Adrenal gland (tissue), 12 donors: ENCODE measurements around the gene SLC13A4. TPM values are rescaled to one million over a fixed set of nuclear protein-coding genes. Genes with fewer than 3 reads are reported as not detected.

Experiments used
- DNase-seq, 7 donors: peaks; one replicate each; pipeline ENCODE4 v3.0.0-alpha.2; 2019 to 2020
- H3K27ac ChIP-seq, 5 donors: fragments of 200-600 bp; sonication (generic) in 4 of 5; 1 replicate in 3 of 5; 2 replicates in 2 of 5; pipeline versions ENCODE4 v1.5.1 to v1.8.0; 2016 to 2020; ENCODE audit warnings: mild to moderate bottlenecking in 1 of 5
- H3K27me3 ChIP-seq: fragments of 200-600 bp; 2 replicates; pipeline ENCODE4 v1.8.0; 2021
- H3K36me3 ChIP-seq, 2 donors: fragments of 200-600 bp; replicated peaks in 1 of 2; 1 replicate in 1 of 2; 2 replicates in 1 of 2; pipeline versions ENCODE4 v1.5.1 to v1.8.0; 2018 to 2022
- H3K4me1 ChIP-seq, 2 donors: fragments of 200-600 bp; replicated peaks in 1 of 2; 1 replicate in 1 of 2; 2 replicates in 1 of 2; pipeline versions ENCODE4 v1.5.1 to v1.8.0; 2018 to 2021
- H3K4me3 ChIP-seq, 4 donors: fragments of 200-600 bp; sonication (generic) in 3 of 4; one replicate each; pipeline ENCODE4 v1.5.1; 2016 to 2018
- H3K9me3 ChIP-seq, 3 donors: fragments of 200-600 bp; sonication (generic) in 1 of 3; replicated peaks in 1 of 3; 1 replicate in 2 of 3; 2 replicates in 1 of 3; pipeline versions ENCODE4 v1.5.1 to v1.8.0; 2016 to 2021
- POLR2A ChIP-seq, 2 donors: fragments of 450-650 bp; IDR thresholded peaks; one replicate each; pipeline ENCODE4 v1.6.1; 2017; ENCODE audit warnings: antibody characterized with exemption in 2 of 2, mild to moderate bottlenecking in 2 of 2, moderate library complexity in 1 of 2
- WGBS, 4 donors: extraction: QIAGEN DNeasy Blood & Tissue Kit in 2 of 4; methylation state at CpG; one replicate each; pipeline versions ENCODE4 v1.1.5 to v1.1.7; 2013 to 2017; 5-methylcytosine and 5-hydroxymethylcytosine counted together
- intact Hi-C, 2 donors: fragments of 100-400 bp; cut with DNase I; formaldehyde crosslinking; loops; one replicate each; pipeline versions ENCODE4 v1.14.1 to v1.15.0; 2022 to 2023
- polyA plus RNA-seq, 3 donors: library from polyadenylated mRNA; stranded (reverse); fragments of 200-250 nt in 2 of 3; fragments of 350-450 nt in 1 of 3; fragmentation: Illumina TruSeq in 1 of 3; extraction: RNeasy Lipid Tissue Mini Kit (QIAGEN cat#74804) in 1 of 3; gene quantifications; one replicate each; pipeline ENCODE4 v1.2.3, GENCODE V29; 2013 to 2014
- total RNA-seq, 9 donors: library from RNA; depleted of rRNA in 4 of 9; stranded (reverse); fragments of >200 nt in 4 of 9; fragments of 120-200 nt in 1 of 9; fragmentation: NEBNext Ultra II Directional in 1 of 9; extraction: Animal tissue kit (Norgen Biotek cat#: 25700) in 1 of 9; gene quantifications; one replicate each; pipeline versions ENCODE4 v1.1.0 to v1.2.4, GENCODE V29; 2013 to 2023
- TF ChIP-seq, protein P1 (sequence below), 6 experiments: fragments of 450-650 bp in 4 of 6; fragments of 200-600 bp in 2 of 6; sonication (generic) in 1 of 6; IDR thresholded peaks; 1 replicate in 5 of 6; 2 replicates in 1 of 6; pipeline versions ENCODE4 v1.5.1 to v1.8.0; 2016 to 2021; ENCODE audit warnings: antibody characterized with exemption in 6 of 6, mild to moderate bottlenecking in 2 of 6, moderate library complexity in 1 of 6
- donor health status: healthy with polysubstance abuse.
- donor health status: Bipolar disorder and iron deficiency.
- donor health status: DM: yes; HTN: yes; CAD: no.
- donor health status: DM: no; HTN: no; CAD: no.
- donor health status: DM: no; HTN: no; CAD: no.
- donor health status: DM: yes; HTN: yes; CAD: no.

The SLC13A4 gene
- total and polyA plus RNA-seq, 12 donors: 0.14 to 0.97 (median 0.24) TPM; not detected in 6

DNA sequence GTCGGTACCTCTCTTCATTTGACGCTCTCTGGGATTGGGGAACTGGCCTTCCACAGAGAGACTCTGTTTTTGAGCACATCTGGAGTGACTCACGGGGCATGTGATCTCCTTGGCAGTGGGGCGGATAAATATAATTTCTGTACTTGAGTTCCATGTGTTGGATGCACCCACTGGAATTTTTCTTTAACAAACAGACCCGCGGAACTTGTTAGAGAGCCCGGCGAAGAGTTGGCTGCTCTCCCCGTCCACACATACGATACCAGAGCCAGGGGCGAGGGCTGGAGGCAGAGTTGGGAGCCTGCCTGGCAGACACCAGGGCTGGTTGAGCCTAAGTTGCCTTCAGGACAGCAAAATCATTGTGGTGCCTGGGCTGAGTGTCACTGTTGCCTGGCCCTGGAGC, 20.8 kb upstream of the SLC13A4 start, which contains the start of gene FAM180A:
FAM180A (minus strand) TSS at position 44 of the 400 bp plus-strand sequence. CDS start 233 bp downstream, outside the sequence.
- TF ChIP-seq POLR2A (IDR thresholded peaks at IDR 0.05): no peak
- TF ChIP-seq, protein P1, sequence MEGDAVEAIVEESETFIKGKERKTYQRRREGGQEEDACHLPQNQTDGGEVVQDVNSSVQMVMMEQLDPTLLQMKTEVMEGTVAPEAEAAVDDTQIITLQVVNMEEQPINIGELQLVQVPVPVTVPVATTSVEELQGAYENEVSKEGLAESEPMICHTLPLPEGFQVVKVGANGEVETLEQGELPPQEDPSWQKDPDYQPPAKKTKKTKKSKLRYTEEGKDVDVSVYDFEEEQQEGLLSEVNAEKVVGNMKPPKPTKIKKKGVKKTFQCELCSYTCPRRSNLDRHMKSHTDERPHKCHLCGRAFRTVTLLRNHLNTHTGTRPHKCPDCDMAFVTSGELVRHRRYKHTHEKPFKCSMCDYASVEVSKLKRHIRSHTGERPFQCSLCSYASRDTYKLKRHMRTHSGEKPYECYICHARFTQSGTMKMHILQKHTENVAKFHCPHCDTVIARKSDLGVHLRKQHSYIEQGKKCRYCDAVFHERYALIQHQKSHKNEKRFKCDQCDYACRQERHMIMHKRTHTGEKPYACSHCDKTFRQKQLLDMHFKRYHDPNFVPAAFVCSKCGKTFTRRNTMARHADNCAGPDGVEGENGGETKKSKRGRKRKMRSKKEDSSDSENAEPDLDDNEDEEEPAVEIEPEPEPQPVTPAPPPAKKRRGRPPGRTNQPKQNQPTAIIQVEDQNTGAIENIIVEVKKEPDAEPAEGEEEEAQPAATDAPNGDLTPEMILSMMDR (IDR thresholded peaks at IDR 0.05): no peak
- peak in 3 of 7 donors; percentile 11 to 27 (median 23) for DNase-seq

DNA sequence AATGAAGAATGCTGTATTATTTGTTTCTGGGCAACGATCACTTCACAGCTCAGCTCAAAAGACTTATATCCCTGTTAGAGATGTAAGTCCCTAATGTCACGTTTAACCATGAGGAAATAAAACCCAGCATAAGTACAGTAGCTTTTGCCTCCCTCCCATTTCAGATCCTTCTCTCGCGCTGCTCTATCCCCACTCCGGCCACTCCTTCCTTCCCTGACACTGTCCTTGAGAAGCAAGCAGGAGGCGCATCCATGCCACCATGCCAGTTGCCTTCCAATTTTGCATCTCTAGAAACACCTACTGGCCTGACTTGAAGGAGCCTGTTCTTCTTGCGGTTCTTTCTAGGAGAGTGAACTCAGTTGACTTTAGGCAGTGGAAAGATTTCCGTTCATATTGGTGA, 19.4 kb upstream of the SLC13A4 start:
- TF ChIP-seq POLR2A (IDR thresholded peaks at IDR 0.05): no peak
- TF ChIP-seq, protein P1 (IDR thresholded peaks at IDR 0.05): no peak
- intact Hi-C loops: no loop called here
- no peaks in the 10 kb centered on the region for H3K9me3 ChIP-seq
- WGBS, 4 donors: 86 to 91% (median 91%) methylated on average over 8 of the region's 8 CpGs
- no peaks in the 10 kb centered on the region for H3K27me3 ChIP-seq
- no peaks in the 10 kb centered on the region for H3K36me3 ChIP-seq
- no peak overlapping the region for H3K4me3 ChIP-seq
- peak overlapping the region in 1 of 5 donors; percentile 10 for H3K27ac ChIP-seq
- DNase-seq: no peak
- peaks cover 0 to 4% of the 10 kb centered on the region in 2 donors for H3K4me1 ChIP-seq

More for the DNA sequence above, 20.8 kb upstream of the SLC13A4 start, which contains the start of gene FAM180A:
- intact Hi-C loops: no loop called here
- WGBS, 4 donors: 64 to 81% (median 71%) methylated on average over 5 to 11 of the region's 11 CpGs
- peak within 1 kb of the TSS in 2 of 5 donors; percentile 55 to 57 for H3K27ac ChIP-seq
- H3K27me3 ChIP-seq: no peaks in the 10 kb centered on the region
- H3K9me3 ChIP-seq: no peaks in the 10 kb centered on the region
- no peak within 1 kb of the TSS for H3K4me3 ChIP-seq
- H3K36me3 ChIP-seq: no peaks in the 10 kb centered on the region
- peaks cover 0 to 4% of the 10 kb centered on the region in 2 donors for H3K4me1 ChIP-seq

DNA sequence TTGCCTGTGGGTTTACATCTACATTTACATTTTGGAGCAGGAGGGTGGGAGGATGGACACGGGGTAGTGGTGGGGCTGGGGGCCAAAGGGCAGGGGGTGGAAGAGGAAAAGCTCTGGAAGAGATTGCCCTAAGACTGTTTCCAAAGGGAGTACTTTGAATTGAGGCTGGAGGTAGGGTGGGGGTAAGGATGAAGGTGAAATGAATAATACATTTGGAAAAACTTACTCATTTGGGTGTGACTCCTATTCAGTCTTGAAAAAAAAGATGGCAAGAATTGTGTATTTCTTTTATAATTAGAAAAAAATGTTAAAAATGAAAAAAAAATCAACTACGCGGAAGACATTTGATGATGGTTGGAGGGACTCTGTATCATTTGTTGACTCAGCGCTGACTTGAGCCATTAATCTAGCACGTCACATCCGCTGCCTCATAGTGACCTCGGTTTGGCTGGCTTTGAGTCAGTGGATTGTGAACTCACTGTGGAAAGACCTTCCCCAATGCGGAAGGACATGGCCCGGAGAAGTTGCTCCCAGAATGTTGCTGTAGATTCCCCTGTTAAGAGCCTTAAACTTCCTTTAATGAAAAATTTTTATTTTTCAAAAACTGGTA, 17.8 kb upstream of the SLC13A4 start:
- H3K36me3 ChIP-seq: no peaks in the 10 kb centered on the region
- peak overlapping the region in 1 of 4 donors; percentile 11 for H3K4me3 ChIP-seq
- no peaks in the 10 kb centered on the region for H3K27me3 ChIP-seq
- H3K4me1 ChIP-seq: peaks cover 0 to 4% of the 10 kb centered on the region in 2 donors
- peak; percentile 83 to 95 (median 90) for DNase-seq
- H3K27ac ChIP-seq: peak overlapping the region in 3 of 5 donors; percentile 58 to 86 (median 62)
- no peaks in the 10 kb centered on the region for H3K9me3 ChIP-seq
- TF ChIP-seq POLR2A (IDR thresholded peaks at IDR 0.05): peak in 1 of 2 donors; percentile 39
- TF ChIP-seq, protein P1 (IDR thresholded peaks at IDR 0.05): no peak
- WGBS, 4 donors: 34 to 43% (median 37%) methylated on average over 9 of the region's 9 CpGs
- intact Hi-C loops: no loop called here

DNA sequence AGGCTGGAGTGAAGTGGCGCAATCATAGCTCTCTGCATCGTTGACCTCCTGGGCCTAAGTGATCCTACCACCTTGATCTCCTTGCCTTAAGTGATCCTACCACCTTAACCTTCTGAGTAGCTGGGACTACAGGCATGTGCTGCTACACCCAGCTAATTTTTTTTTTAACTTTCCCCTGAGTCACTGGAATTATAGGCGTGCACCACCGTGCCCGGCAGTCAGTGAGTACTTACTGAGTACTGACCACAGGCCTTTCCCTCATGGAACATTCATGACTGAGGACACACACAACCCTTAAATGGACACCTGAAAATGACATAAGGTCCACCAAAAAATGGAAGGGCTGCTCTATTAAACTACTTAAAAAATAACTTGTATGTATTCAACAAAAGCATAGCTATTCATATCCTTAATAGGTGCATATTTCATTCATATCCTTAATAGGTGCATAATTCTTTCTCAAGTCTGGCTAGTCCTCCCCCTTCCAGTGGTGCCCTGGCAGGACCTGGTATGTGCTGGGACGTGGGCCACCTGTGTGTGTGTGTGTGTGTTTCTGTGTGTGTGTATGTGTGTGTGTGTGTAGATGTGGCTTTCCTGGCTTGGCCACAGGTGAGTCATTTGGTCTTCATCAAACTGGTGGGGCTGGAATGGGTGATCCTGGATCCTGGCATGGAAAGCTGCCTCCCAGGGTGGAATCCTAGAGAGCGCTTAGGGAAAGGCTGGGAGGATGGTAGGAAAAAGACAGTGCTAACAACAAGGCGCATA, 17.1 kb upstream of the SLC13A4 start:
- H3K9me3 ChIP-seq: no peaks in the 10 kb centered on the region
- peaks cover 0 to 4% of the 10 kb centered on the region in 2 donors for H3K4me1 ChIP-seq
- no peaks in the 10 kb centered on the region for H3K36me3 ChIP-seq
- intact Hi-C loops: no loop called here
- TF ChIP-seq, protein P1 (IDR thresholded peaks at IDR 0.05): no peak
- no peak for TF ChIP-seq POLR2A (IDR thresholded peaks at IDR 0.05)
- WGBS, 4 donors: 91 to 94% (median 92%) methylated on average over 8 of the region's 8 CpGs
- H3K27me3 ChIP-seq: no peaks in the 10 kb centered on the region
- peak in 1 of 7 donors; percentile 14 for DNase-seq
- peak overlapping the region in 3 of 5 donors; percentile 58 to 86 (median 62) for H3K27ac ChIP-seq
- H3K4me3 ChIP-seq: peak overlapping the region in 1 of 4 donors; percentile 11
